ENCODE data around the gene S100A11.

- TF ChIP-seq REST (IDR thresholded peaks at IDR 0.05; ENCODE audit: low read depth) (no peak), RAD21 (IDR thresholded peaks at IDR 0.05; ENCODE audit: low read depth) (no peak), ZBTB7A (IDR thresholded peaks at IDR 0.05; ENCODE audit: low read depth) (no peak)
Observed at GRCh38 chr1:152067150-152067549, 30.3 kb upstream of the S100A11 start.
